HG03565 (cell line): ENCODE data around the gene CEACAM21.

Source experiments
- ATAC-seq: cut with Tn5 transposase; IDR thresholded peaks from one replicate; pipeline ENCODE4 v1.9.1; 2021; ENCODE audit warnings: mild to moderate bottlenecking, moderate library complexity; ENCODE audit not compliant: unreplicated experiment

CEACAM21 gene

GRCh38 chr19:41616792-41617621 is 41.0 kb downstream of the CEACAM21 start:
- ATAC-seq, result no peak

- ATAC-seq, result no peak
Observed at GRCh38 chr19:41617941-41618730, 42.2 kb downstream of the CEACAM21 start.

GRCh38 chr19:41619018-41619556 is 43.1 kb downstream of the CEACAM21 start:
- no peak for ATAC-seq

- no peak for ATAC-seq
Observed at GRCh38 chr19:41620171-41620570, 44.2 kb downstream of the CEACAM21 start.

GRCh38 chr19:41621226-41621625 is 45.3 kb downstream of the CEACAM21 start:
- no peak for ATAC-seq

GRCh38 chr19:41621654-41622053 is 45.7 kb downstream of the CEACAM21 start:
- no peak for ATAC-seq

- ATAC-seq, result no peak
Observed at GRCh38 chr19:41623360-41623759, 47.4 kb downstream of the CEACAM21 start.

- no peak for ATAC-seq
Observed at GRCh38 chr19:41624515-41624914, 48.5 kb downstream of the CEACAM21 start.

- no peak for ATAC-seq
Observed at GRCh38 chr19:41624937-41625336, 49.0 kb downstream of the CEACAM21 start.

GRCh38 chr19:41626278-41626677 is 50.3 kb downstream of the CEACAM21 start:
- no peak for ATAC-seq

GRCh38 chr19:41626877-41627276 is 50.9 kb downstream of the CEACAM21 start, which contains the start of gene CEACAM4:
CEACAM4 (minus strand) TSS chr19:41627074; CDS start chr19:41626963, 111 bp downstream.
- no peak for ATAC-seq

GRCh38 chr19:41627966-41628675 is 52.2 kb downstream of the CEACAM21 start:
- no peak for ATAC-seq
